Body of pancreas (tissue), 4 donors: ENCODE measurements around the gene DIAPH3.

ENCODE experiments used
- POLR2A ChIP-seq, 3 donors: fragments of 450-650 bp; IDR thresholded peaks; one replicate each; pipeline ENCODE4 v1.6.1; 2016; ENCODE audit warnings: antibody characterized with exemption in 3 of 3, mild to moderate bottlenecking in 2 of 3
- TF ChIP-seq, protein P1 (sequence below), 7 experiments: fragments of 450-650 bp in 4 of 7; fragments of 200-600 bp in 3 of 7; sonication (generic) in 3 of 7; IDR thresholded peaks; one replicate each; pipeline ENCODE4 v1.5.1; 2016 to 2019; ENCODE audit warnings: antibody characterized with exemption in 7 of 7

GRCh38 chr13:59702269-59702668 lies 461.5 kb downstream of the DIAPH3 start:
- TF ChIP-seq, protein P1, sequence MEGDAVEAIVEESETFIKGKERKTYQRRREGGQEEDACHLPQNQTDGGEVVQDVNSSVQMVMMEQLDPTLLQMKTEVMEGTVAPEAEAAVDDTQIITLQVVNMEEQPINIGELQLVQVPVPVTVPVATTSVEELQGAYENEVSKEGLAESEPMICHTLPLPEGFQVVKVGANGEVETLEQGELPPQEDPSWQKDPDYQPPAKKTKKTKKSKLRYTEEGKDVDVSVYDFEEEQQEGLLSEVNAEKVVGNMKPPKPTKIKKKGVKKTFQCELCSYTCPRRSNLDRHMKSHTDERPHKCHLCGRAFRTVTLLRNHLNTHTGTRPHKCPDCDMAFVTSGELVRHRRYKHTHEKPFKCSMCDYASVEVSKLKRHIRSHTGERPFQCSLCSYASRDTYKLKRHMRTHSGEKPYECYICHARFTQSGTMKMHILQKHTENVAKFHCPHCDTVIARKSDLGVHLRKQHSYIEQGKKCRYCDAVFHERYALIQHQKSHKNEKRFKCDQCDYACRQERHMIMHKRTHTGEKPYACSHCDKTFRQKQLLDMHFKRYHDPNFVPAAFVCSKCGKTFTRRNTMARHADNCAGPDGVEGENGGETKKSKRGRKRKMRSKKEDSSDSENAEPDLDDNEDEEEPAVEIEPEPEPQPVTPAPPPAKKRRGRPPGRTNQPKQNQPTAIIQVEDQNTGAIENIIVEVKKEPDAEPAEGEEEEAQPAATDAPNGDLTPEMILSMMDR (IDR thresholded peaks at IDR 0.05), result no peak
- TF ChIP-seq POLR2A (IDR thresholded peaks at IDR 0.05), result no peak
